IPS-18c (cell line): ENCODE data around the gene FKBP1B.

ENCODE experiments used
- H3K4me3 ChIP-seq: 2 replicates; pipeline ENCODE4 v1.7.0; 2013; ENCODE audit warnings: low read depth, mild to moderate bottlenecking, low read length, moderate library complexity; ENCODE audit not compliant: insufficient read depth
- H3K9me3 ChIP-seq: one replicate; pipeline ENCODE4 v1.6.1; 2013; ENCODE audit warnings: mild to moderate bottlenecking, low read length, moderate library complexity; ENCODE audit not compliant: control insufficient read depth, insufficient read depth

Gene FKBP1B

DNA sequence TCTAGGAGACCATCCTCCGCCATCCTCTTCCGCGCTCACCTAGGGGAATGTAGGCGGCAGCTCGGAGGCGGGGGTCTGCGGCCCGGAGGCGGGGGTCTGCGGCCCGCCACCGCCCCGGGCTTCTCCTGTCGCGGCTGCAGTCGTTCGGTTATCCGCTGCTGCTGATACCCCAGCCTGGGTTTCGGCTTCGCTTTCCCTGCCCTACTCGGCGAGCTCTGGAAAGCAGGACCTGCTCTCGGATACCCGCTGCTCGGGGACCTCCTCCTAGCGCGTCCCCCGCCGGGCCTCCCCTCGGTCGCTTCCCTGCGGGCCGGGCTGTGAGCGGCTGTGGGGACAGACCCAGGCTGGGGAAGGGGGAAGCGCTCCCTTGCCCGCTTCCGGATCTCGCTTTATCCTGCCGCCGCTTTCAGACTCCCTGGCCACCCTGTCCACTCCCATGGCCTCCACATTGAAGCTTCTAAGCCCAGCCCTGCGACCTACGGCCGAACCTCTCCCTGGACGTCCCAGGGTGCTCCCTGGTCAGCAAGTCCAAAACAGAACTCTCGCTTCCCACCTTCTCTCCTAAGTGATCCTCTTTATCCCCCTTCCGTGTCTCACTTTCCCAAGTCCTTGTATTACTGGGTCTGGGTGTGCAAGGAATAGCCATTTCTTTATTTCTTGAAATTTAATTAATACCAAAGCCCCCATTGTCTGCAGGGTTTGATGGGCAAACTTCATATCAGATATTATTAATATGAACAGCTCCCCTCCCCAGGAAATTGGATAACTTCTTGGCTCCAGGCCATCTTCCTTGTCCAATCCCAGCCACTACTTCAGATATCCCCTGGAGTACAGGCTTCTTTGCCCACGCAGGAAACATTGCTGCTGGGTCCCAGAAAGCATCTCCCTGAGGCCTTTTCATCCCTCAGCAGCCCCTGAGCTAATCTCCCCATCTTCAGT lies 769 bp downstream of the FKBP1B start:
- Histone ChIP-seq H3K4me3 (peak overlapping the region; percentile 72), H3K9me3 (no peaks in the 10 kb centered on the region)

DNA sequence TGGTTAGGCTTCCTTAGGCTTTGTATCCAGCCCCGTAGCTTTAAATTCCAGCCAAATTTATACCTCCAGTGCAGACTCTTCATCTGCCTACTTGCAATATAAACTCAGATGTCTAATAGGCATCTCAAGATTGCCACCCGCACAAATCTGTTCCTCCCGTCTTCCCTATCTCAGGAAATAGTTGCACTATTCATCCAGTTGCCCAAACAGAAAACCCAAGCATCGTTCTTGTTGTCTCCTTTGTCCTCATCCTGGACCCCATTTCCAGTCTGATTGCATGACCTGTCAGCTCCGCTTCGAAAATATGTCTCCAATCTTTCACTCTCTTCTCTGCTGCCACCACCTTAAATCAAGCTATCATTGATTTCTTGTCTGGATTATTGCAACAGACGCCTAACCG lies 2.3 kb downstream of the FKBP1B start:
- H3K9me3 ChIP-seq: no peaks in the 10 kb centered on the region
- no peak overlapping the region for H3K4me3 ChIP-seq

DNA sequence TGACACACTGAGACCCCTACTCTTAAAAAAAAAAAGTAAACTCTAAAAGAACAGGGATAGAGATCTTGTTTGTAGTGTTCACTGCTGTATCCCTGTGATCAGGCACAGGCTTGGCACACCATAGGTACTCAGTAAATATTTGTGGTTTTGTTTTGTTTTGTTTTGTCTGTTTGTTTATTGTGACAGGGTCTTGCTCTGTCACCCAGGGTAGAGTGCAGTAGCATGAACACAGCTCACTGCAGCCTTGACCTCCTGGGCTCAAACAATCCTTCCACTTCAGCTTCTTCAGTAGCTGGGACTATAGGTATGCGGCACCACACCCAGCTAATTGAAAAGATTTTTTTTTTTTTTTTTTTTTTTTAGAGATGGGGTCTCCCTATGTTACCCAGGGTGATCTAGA lies 3.4 kb downstream of the FKBP1B start:
- no peaks in the 10 kb centered on the region for H3K9me3 ChIP-seq
- H3K4me3 ChIP-seq: no peak overlapping the region

GRCh38 chr2:24054366-24055010 lies 4.9 kb downstream of the FKBP1B start:
- H3K9me3 ChIP-seq: no peaks in the 10 kb centered on the region
- no peak overlapping the region for H3K4me3 ChIP-seq

GRCh38 chr2:24055750-24056149 lies 6.2 kb downstream of the FKBP1B start:
- Histone ChIP-seq H3K9me3 (no peaks in the 10 kb centered on the region), H3K4me3 (no peak overlapping the region)

- Histone ChIP-seq H3K4me3 (no peak overlapping the region), H3K9me3 (no peaks in the 10 kb centered on the region)
These were observed 9.2 kb downstream of the FKBP1B start for GRCh38 chr2:24058564-24059271.

- Histone ChIP-seq H3K9me3 (no peaks in the 10 kb centered on the region), H3K4me3 (no peak overlapping the region)
These were observed 15.8 kb downstream of the FKBP1B start for GRCh38 chr2:24065341-24065740.

GRCh38 chr2:24072259-24072658 lies 22.7 kb downstream of the FKBP1B start:
- no peak overlapping the region for H3K4me3 ChIP-seq
- no peaks in the 10 kb centered on the region for H3K9me3 ChIP-seq

DNA sequence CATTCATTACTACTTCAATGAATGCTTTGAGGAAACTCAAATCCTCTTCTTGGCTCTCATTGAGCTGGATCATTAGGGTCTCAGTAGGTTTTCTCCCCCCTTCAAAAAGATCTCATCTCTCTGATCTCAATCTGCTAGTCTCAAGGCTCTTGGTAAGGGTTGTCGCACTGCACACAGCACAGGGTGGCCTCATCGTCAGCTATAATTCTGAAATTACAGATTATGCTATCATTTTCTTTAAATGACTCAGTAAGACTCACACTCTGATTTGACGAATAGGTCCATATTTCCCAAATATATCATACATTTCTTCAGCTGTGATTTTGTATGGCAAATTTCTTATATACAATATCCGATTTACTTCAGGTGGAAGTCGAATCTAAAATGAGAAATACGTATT lies 24.3 kb downstream of the FKBP1B start:
- no peak overlapping the region for H3K4me3 ChIP-seq
- no peaks in the 10 kb centered on the region for H3K9me3 ChIP-seq

DNA sequence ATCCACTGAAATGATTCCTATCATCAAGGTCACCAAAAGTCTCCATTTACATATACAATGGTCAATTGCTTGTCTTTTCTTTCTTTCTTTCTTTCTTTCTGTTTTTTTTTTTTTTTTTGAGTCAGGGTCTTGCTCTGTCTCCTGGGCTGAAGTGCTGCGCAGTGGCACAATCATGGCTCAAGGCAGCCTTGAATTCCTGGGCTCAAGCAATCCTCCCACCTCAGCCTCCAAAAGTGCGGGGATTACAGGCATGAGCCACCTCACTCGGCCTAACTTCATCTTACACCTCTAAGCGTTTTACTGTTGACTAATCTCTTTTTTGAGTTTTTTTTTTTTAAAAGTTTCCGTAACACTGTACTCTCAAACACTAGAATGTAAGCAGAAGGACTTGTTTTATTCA lies 25.7 kb downstream of the FKBP1B start:
- Histone ChIP-seq H3K9me3 (no peaks in the 10 kb centered on the region), H3K4me3 (peak overlapping the region; percentile 88; the same call in 1 of the 2 replicates)

DNA sequence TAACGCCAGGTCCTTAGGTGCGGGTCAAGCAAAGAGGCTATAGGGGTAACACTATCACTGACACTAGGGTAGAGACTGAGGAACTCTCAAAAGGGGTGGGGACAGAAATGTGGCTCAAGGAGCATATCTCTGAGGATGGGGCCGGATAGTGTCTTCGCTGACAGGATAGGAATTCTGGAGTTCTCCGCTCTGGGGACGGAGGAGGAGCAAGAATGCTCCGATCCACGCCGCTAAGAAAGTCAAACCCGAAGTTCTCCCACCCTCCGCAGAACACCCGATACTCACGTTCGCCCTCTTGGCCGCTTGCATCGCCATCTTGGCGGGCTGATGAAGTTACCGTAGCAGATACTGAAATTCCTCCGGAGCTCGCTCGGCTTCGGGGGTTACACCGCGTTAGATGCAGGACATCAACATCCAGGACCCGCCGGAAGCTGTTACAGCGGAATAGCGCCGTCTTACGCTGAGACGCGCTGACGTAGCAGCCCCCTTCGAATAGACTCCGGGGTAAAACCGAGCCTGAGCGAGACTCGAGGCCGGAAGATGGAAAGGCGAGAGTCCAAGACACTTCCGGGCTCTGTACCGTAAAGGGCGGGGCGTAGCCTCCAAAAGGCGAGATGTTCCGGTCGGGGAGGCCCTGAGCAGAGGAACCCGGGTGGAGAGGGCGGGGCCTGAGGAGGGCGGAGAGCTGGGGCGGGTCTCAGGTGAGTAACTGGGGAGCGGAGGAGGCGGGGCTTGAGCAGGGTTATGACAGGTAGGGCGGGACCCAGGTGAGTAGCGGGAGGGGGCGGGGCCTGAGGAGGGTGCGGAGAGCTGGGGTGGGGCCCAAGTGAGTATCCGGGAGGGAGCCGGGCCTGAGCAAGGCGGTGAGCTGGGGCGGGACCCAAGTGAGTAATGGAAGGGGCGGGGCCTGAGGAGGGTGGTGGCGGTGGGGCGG lies 26.6 kb downstream of the FKBP1B start, which contains the start of gene SF3B6:
Gene SF3B6, minus strand, starts transcription at position 412 of the 934 bp plus-strand sequence. Its CDS starts 97 bp downstream, at position 315.
- peak within 1 kb of the TSS; percentile 88 for H3K4me3 ChIP-seq
- no peaks in the 10 kb centered on the region for H3K9me3 ChIP-seq

GRCh38 chr2:24076849-24077534 lies 27.5 kb downstream of the FKBP1B start:
- Histone ChIP-seq H3K9me3 (no peaks in the 10 kb centered on the region), H3K4me3 (peak overlapping the region; percentile 88)

GRCh38 chr2:24077535-24077877 lies 28.0 kb downstream of the FKBP1B start:
- peak overlapping the region; percentile 88 for H3K4me3 ChIP-seq
- no peaks in the 10 kb centered on the region for H3K9me3 ChIP-seq

DNA sequence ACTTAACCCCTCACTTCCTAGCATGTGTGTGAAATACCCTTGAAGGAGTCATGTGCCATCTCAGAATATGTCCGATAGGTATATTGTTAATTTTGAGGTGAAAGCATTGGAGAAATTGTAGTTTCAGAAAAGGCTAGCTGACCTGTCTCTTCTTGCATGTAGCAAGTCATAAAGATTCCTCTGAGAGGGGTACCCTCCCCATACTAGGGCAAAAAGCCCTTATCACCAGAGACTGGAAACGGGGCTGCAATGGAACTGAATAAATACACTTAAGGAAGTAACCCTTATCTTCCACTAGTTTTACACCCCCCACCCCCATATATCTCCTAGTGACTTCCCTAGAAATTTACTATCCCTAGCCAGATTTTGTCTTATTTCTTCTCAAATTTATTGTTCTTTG lies 28.3 kb downstream of the FKBP1B start:
- no peaks in the 10 kb centered on the region for H3K9me3 ChIP-seq
- H3K4me3 ChIP-seq: peak overlapping the region; percentile 88

DNA sequence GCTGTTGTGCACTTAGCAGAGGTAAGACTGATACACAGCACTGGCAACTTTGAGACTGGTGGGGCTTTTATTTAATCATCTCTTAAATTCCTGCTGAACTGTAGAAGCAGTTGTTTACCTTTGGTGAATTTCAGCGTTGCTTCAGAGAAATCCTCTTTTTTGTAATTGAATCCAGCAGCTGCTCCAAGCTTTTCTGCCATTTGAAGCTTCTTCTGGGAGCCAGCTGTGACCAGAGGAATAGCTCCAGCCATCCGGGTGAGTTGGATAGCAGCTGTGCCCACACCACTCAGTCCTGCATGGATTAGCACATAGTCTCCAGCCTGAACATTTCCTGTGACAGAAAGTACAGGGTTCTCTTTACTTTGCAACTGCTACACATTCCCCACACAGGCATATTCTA lies 31.2 kb downstream of the FKBP1B start:
- H3K4me3 ChIP-seq: no peak overlapping the region
- H3K9me3 ChIP-seq: no peaks in the 10 kb centered on the region

DNA sequence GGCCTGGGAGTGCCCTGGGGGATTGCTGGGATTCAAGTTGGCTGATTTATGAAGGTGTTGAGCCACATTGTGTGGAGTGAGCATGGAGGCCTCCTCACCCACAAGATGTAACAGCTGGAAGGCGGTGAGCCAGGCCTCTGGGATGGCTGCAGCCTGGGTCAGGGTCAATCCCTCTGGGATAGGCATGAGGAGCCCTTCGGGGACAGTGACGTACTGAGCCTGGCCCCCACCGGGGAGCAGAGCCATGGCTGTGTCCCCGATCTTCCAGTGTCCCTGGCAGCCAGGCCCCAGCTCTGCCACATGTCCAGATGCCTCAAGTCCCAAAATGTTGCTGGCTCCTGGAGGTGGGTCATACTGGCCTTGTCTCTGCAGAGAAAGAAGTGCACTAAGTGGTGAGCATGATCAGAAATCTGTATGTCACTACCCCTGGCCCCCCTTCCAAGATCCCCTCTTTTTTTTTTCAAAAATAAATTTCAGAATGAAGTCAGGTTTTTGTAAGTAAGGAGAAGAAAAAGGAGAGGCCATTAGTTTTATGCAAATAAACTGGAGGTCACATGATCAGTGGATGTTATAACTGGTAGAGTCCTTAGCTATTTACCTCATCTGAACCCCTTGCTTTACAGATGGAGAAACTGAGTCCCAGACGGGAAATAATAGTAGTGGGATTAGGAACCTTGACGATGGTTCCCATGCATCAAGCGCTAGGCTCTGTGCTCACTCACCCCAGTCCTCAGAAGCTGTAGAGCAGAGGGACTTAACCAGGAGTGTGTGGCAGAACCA lies 33.4 kb downstream of the FKBP1B start:
- Histone ChIP-seq H3K4me3 (peak overlapping the region; percentile 73), H3K9me3 (no peaks in the 10 kb centered on the region)
